Mesenchymal stem cell (in vitro differentiated cells and primary cell): ENCODE data around the gene APIP.

ENCODE experiments used
- DNase-seq: peaks from one replicate; pipeline ENCODE4 v3.0.0-alpha.2; 2013
- H2AFZ ChIP-seq: one replicate; pipeline ENCODE4 v1.6.1; 2013; ENCODE audit warnings: low read depth, mild to moderate bottlenecking, control low read depth, inconsistent platforms, low read length, moderate library complexity
- H2AK5ac ChIP-seq: 2 replicates; pipeline ENCODE4 v1.6.1; 2013; ENCODE audit warnings: low read length, moderate library complexity, mild to moderate bottlenecking, inconsistent platforms; ENCODE audit not compliant: severe bottlenecking
- H2BK120ac ChIP-seq: one replicate; pipeline ENCODE4 v1.6.1; 2013; ENCODE audit warnings: low read depth, mild to moderate bottlenecking, inconsistent platforms, low read length, moderate library complexity
- H2BK12ac ChIP-seq, 2 experiments: one replicate each; pipeline ENCODE4 v1.6.1; 2013; ENCODE audit warnings: inconsistent platforms in 2 of 2, low read length in 2 of 2, mild to moderate bottlenecking in 2 of 2, moderate library complexity in 2 of 2, control low read depth in 1 of 2
- H2BK15ac ChIP-seq: one replicate; pipeline ENCODE4 v1.6.1; 2013; ENCODE audit warnings: mild to moderate bottlenecking, low read depth, inconsistent platforms; ENCODE audit not compliant: poor library complexity, severe bottlenecking
- H2BK5ac ChIP-seq: 2 replicates; pipeline ENCODE4 v1.6.1; 2013; ENCODE audit warnings: low read depth, mild to moderate bottlenecking, low read length, control low read depth, inconsistent platforms; ENCODE audit not compliant: poor library complexity, severe bottlenecking
- H3K14ac ChIP-seq, 2 experiments: one replicate each; pipeline ENCODE4 v1.6.1; 2013; ENCODE audit warnings: inconsistent platforms in 2 of 2, low read length in 2 of 2, control low read depth in 1 of 2, mild to moderate bottlenecking in 1 of 2, moderate library complexity in 1 of 2
- H3K18ac ChIP-seq, 2 experiments: one replicate each; pipeline ENCODE4 v1.6.1; 2013; ENCODE audit warnings: inconsistent platforms in 2 of 2, low read length in 2 of 2, control low read depth in 1 of 2, low read depth in 1 of 2, mild to moderate bottlenecking in 1 of 2
- H3K23ac ChIP-seq, 2 experiments: one replicate each; pipeline ENCODE4 v1.6.1; 2013; ENCODE audit warnings: inconsistent platforms in 2 of 2, low read length in 2 of 2, mild to moderate bottlenecking in 2 of 2, moderate library complexity in 2 of 2, control low read depth in 1 of 2
- H3K27ac ChIP-seq: 2 replicates; pipeline ENCODE4 v1.5.1; 2013; ENCODE audit warnings: mild to moderate bottlenecking, moderate library complexity, low read length, control low read depth, inconsistent platforms; ENCODE audit not compliant: poor library complexity, severe bottlenecking
- H3K27me3 ChIP-seq, 2 experiments: 2 replicates each; pipeline versions ENCODE4 v1.6.1 to v1.7.0; 2013; ENCODE audit warnings: low read length in 2 of 2, mild to moderate bottlenecking in 2 of 2, moderate library complexity in 2 of 2, control low read depth in 1 of 2, inconsistent platforms in 1 of 2; ENCODE audit not compliant: control insufficient read depth in 1 of 2, insufficient read depth in 1 of 2
- H3K36me3 ChIP-seq, 2 experiments: 2 replicates each; pipeline versions ENCODE4 v1.6.1 to v1.7.0; 2013; ENCODE audit warnings: low read length in 2 of 2, control low read depth in 1 of 2, inconsistent platforms in 1 of 2, low read depth in 1 of 2, mild to moderate bottlenecking in 1 of 2; ENCODE audit not compliant: insufficient read depth in 2 of 2, control insufficient read depth in 1 of 2
- H3K4ac ChIP-seq, 2 experiments: one replicate each; pipeline ENCODE4 v1.6.1; 2013; ENCODE audit warnings: inconsistent platforms in 2 of 2, low read length in 2 of 2, mild to moderate bottlenecking in 2 of 2, moderate library complexity in 2 of 2, control low read depth in 1 of 2, low read depth in 1 of 2
- H3K4me1 ChIP-seq: 2 replicates; pipeline ENCODE4 v1.6.1; 2013; ENCODE audit warnings: low read depth, low read length, control low read depth; ENCODE audit not compliant: control insufficient read depth, insufficient read depth
- H3K4me2 ChIP-seq: 2 replicates; pipeline ENCODE4 v1.6.1; 2013; ENCODE audit warnings: low read length, mild to moderate bottlenecking, inconsistent platforms; ENCODE audit not compliant: poor library complexity, severe bottlenecking
- H3K4me3 ChIP-seq, 2 experiments: 2 replicates each; pipeline versions ENCODE4 v1.5.1 to v1.7.0; 2013; ENCODE audit warnings: low read length in 2 of 2, mild to moderate bottlenecking in 2 of 2, control low read depth in 1 of 2, low read depth in 1 of 2; ENCODE audit not compliant: insufficient read depth in 1 of 2
- H3K79me1 ChIP-seq: replicated peaks from 2 replicates; pipeline ENCODE4 v1.6.1; 2013; ENCODE audit warnings: mild to moderate bottlenecking, control low read depth, low read length, inconsistent platforms; ENCODE audit not compliant: poor library complexity, severe bottlenecking
- H3K9ac ChIP-seq: 2 replicates; pipeline ENCODE4 v1.7.0; 2013; ENCODE audit warnings: mild to moderate bottlenecking, low read length, moderate library complexity
- H3K9me3 ChIP-seq: 2 replicates; pipeline ENCODE4 v1.7.0; 2013; ENCODE audit warnings: mild to moderate bottlenecking, low read length; ENCODE audit not compliant: control insufficient read depth
- H4K8ac ChIP-seq: one replicate; pipeline ENCODE4 v1.6.1; 2013; ENCODE audit warnings: inconsistent platforms, mild to moderate bottlenecking, low read length, moderate library complexity
- H4K91ac ChIP-seq: one replicate; pipeline ENCODE4 v1.6.1; 2013; ENCODE audit warnings: mild to moderate bottlenecking, low read length, inconsistent platforms
- WGBS: methylation state at CpG from one replicate; pipeline ENCODE4 v1.1.7; 2013; ENCODE audit warnings: mixed read lengths; 5-methylcytosine and 5-hydroxymethylcytosine counted together

Gene APIP

DNA sequence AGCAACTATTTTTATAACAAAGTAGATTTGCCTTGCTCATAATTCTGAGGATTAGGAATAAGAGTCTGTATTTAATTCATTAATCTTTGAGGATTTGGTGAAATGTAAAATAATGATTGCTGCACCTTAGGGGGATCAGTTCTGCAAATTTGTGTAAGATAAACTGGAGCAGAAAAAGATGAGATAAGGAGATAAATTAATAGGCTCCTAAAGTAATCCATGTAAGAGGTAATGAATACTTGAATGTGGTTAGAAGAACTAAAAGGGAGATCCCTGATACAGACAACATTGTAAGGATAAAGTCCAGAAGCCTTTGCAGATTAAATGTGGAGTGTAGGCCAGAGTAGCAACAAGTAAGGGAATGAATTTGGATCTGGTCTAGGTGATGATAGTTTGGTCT lies 45.9 kb upstream of the APIP start:
- H4K91ac ChIP-seq, result no peak overlapping the region
- no peak overlapping the region for H3K18ac ChIP-seq
- no peak overlapping the region for H2BK12ac ChIP-seq

DNA sequence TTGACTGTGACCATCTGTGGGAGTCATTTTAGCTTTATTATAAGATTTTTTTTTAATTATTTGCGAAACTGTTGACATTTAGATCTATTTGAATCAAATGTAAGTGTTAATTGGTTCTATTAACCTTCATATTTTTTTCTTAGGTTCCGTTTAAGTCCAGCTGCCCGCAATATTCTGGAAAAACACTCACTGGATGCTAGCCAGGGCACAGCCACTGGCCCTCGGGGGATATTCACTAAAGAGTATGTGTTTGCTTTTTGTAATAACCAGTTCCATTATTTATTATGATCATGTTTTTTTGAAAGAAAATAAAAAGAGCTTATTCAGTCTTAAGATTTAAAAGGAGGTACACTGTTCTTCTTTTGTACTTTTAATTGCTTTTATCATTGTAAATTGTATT lies 44.1 kb upstream of the APIP start:
- Histone ChIP-seq H2BK15ac (no peak overlapping the region), H2AK5ac (no peak overlapping the region), H4K8ac (no peak overlapping the region), H3K9me3 (no peaks in the 10 kb centered on the region), H3K27me3 (no peaks in the 10 kb centered on the region), H2BK120ac (no peak overlapping the region), H3K4ac (no peak overlapping the region), H2AFZ (no peak overlapping the region), H3K27ac (no peak overlapping the region), H3K9ac (peak overlapping the region; percentile 39), H3K23ac (no peak overlapping the region), H3K79me1 (peaks cover 9% of the 10 kb centered on the region), H2BK12ac (no peak overlapping the region), H3K4me2 (no peak overlapping the region), H4K91ac (no peak overlapping the region), H2BK5ac (no peak overlapping the region), H3K18ac (no peak overlapping the region), H3K36me3 (peaks cover 3 to 59% of the 10 kb centered on the region in 2 experiments), H3K4me3 (no peak overlapping the region), H3K14ac (no peak overlapping the region), H3K4me1 (no peaks in the 10 kb centered on the region)
- 96% methylated on average over 3 of the region's 4 CpGs for WGBS
- no peak for DNase-seq

More for the DNA sequence above, 45.9 kb upstream of the APIP start:
- Histone ChIP-seq H2BK5ac (no peak overlapping the region), H3K4me3 (no peak overlapping the region), H2BK120ac (no peak overlapping the region), H3K79me1 (peaks cover 11% of the 10 kb centered on the region), H3K4me1 (no peaks in the 10 kb centered on the region), H3K9ac (no peak overlapping the region), H3K36me3 (peaks cover 6 to 70% of the 10 kb centered on the region in 2 experiments), H4K8ac (no peak overlapping the region), H3K4me2 (no peak overlapping the region), H3K27me3 (no peaks in the 10 kb centered on the region), H3K27ac (no peak overlapping the region), H3K4ac (no peak overlapping the region), H2AFZ (no peak overlapping the region), H2AK5ac (no peak overlapping the region), H2BK15ac (no peak overlapping the region), H3K14ac (no peak overlapping the region), H3K23ac (no peak overlapping the region), H3K9me3 (no peaks in the 10 kb centered on the region)
- DNase-seq, result no peak

DNA sequence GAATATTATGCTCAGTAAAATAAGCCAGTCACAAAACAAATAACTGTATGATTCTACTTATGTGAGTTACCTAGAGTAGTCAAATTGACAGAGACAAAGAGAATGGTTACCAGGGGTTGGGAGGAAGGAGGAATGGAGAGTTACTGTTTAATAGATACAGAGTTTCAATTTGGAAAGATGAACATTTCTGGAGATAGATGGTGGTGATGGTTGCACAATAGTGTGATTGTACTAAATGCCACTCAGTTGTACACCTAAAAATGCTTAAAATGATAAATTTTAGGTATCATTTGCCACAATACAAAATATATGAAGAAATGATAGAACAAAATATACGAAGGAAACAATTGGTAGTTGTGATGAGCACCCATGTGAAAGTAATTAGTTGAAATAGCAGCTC lies 43.6 kb upstream of the APIP start:
- H2BK15ac ChIP-seq, result no peak overlapping the region
- H4K8ac ChIP-seq, result no peak overlapping the region
- peaks cover 9% of the 10 kb centered on the region for H3K79me1 ChIP-seq
- no peak overlapping the region for H2BK5ac ChIP-seq
- no peak overlapping the region for H3K4ac ChIP-seq
- no peak overlapping the region for H3K18ac ChIP-seq
- no peak overlapping the region for H3K27ac ChIP-seq
- no peak overlapping the region for H4K91ac ChIP-seq
- no peak for DNase-seq
- no peak overlapping the region for H3K23ac ChIP-seq
- no peaks in the 10 kb centered on the region for H3K4me1 ChIP-seq
- WGBS, result no CpG with 5 or more reads among the region's 1 CpG
- no peak overlapping the region for H2BK120ac ChIP-seq
- H2BK12ac ChIP-seq, result no peak overlapping the region
- H2AFZ ChIP-seq, result no peak overlapping the region
- no peaks in the 10 kb centered on the region for H3K27me3 ChIP-seq
- H3K4me3 ChIP-seq, result no peak overlapping the region
- no peak overlapping the region for H2AK5ac ChIP-seq
- no peak overlapping the region for H3K4me2 ChIP-seq
- peak overlapping the region; percentile 39 for H3K9ac ChIP-seq
- H3K9me3 ChIP-seq, result no peaks in the 10 kb centered on the region
- H3K36me3 ChIP-seq, result peaks cover 3 to 58% of the 10 kb centered on the region in 2 experiments
- no peak overlapping the region for H3K14ac ChIP-seq

DNA sequence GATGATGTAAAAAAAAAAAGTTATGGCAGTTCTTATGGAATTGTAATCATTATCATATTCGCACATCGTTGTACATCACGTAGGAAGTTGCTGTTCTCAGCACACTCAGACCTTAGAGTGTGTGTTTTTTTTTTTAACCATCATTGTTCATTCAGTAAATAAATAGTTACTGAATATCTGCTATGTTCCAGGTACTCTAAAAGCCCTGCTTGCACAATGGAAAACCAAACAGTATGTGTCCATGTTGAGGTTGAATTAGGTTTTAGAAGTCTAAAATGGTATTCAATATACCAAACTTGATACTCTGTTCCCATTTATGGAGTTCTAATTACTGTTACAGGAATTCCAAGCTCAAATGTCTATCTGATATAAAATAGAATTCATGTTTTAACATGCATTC lies 41.4 kb upstream of the APIP start:
- Histone ChIP-seq H3K4ac (no peak overlapping the region), H3K14ac (no peak overlapping the region), H3K79me1 (peaks cover 7% of the 10 kb centered on the region), H3K4me3 (no peak overlapping the region), H2AK5ac (no peak overlapping the region), H3K36me3 (peaks cover 0 to 55% of the 10 kb centered on the region in 2 experiments), H2BK12ac (no peak overlapping the region), H2BK5ac (no peak overlapping the region), H2AFZ (no peak overlapping the region), H3K4me2 (no peak overlapping the region), H3K27ac (no peak overlapping the region), H3K27me3 (no peaks in the 10 kb centered on the region), H4K91ac (no peak overlapping the region), H3K23ac (no peak overlapping the region), H4K8ac (no peak overlapping the region), H2BK15ac (no peak overlapping the region), H3K18ac (no peak overlapping the region), H3K9ac (no peak overlapping the region), H3K9me3 (no peaks in the 10 kb centered on the region), H2BK120ac (no peak overlapping the region), H3K4me1 (no peaks in the 10 kb centered on the region)
- 100% methylated on average over 3 of the region's 3 CpGs for WGBS
- DNase-seq, result no peak
